Stimulated activated CD4-positive, alpha-beta T cell treated with anti-CD3 and anti-CD28 coated beads, Interleukin-12 subunit alpha, Interleukin-12 subunit beta, amount 100 ng/mL, for 24 hours (primary cell): ENCODE measurements around the gene TKFC.

ENCODE experiments used
- DNase-seq, 2 experiments: peaks; one replicate each; pipeline ENCODE4 v3.0.0-alpha.2; 2020; ENCODE audit warnings: low read depth in 2 of 2

TKFC gene

DNA sequence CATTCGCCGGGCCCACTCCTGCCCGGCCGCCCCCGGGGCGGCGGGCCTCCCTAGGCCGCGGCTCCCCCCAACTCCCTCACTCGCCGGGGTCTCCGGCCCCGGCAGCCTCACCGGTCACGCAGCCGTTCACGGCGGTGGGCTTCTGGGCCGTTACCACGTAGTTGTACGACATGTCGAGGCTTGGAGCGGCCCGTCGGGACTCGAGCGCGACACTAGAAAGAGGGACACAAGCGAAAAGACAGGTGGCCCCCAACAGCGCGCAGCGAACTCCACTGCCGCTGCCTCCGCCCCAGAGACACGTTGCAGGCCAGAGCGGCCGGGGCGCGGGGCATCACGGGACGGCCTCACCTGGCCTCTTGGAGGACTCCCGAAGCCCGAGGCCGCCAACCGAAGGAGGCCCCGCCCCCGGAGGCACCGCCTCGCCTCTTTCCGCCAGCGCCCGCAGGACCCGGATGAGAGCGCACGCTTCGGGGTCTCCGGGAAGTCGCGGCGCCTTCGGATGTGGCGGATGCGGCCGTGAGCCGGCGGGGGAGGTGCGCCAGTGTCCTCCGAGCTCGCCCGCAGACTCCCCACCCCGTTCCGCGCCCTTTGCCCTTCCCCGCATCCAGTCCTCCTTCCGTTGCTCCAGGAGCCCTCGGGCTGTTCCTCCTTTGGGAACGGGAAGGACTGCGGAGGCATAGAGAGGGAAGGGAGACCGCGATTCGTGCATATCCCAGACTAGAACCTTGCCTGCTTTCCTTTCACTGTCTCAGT, at the start of gene TKFC, which contains the start of gene DDB1:
Gene TKFC (plus strand): TSS at position 432 of the 753 bp plus-strand sequence. CDS start 1,501 bp downstream, outside the sequence.
Gene DDB1 (minus strand): TSS at position 309 of the 753 bp plus-strand sequence. CDS start 137 bp downstream, at position 172.
- peak; percentile 93 to 96 for DNase-seq

- no peak for DNase-seq
Observed at GRCh38 chr11:61283613-61284012, 49.4 kb upstream of the TKFC start.

GRCh38 chr11:61287338-61287977, 45.6 kb upstream of the TKFC start:
- no peak for DNase-seq

DNA sequence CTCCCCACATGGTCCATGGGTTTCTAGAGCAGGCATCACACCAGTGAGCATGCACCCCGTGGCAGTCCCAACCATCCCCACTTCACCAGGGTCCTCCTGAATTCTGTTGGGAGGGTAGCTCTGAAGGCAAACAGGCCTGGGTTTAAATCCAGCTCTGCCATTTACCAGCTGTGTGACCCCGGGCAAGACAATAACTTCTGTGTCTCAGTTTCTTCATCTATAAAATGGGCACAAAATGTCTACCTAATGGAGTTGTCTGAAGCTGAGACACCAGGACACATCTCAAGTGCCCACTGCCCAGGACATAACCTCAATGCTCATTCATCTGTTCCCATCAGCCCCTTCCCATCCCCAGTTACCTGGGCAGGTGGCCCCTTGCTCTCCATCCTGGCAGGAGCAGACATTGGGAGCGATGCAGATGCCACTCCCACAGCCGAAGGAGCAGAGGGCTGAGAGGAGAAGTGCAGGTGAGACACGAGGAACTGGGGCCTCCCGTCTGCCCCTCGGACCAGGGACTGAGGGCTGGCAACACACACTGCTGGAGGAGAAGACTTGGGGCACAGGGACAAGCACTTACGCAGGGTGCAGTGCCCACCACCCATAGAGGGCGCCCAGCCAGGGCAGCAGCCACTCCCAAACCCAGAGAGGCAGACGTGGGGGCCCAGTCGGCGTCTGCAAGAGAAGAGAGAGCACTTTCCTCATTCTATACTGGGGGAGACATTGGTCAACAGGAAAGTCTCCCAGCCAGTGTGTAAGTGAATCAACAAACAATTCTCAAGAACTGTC, 41.9 kb upstream of the TKFC start:
- no peak for DNase-seq

- no peak for DNase-seq
Observed at GRCh38 chr11:61292356-61292755, 40.7 kb upstream of the TKFC start.

- DNase-seq = peak; percentile 19 to 44
Observed at GRCh38 chr11:61293867-61294716, 38.9 kb upstream of the TKFC start.

- DNase-seq = peak; percentile 62 to 69
Observed at GRCh38 chr11:61294717-61295595, 38.1 kb upstream of the TKFC start, which contains the start of gene VWCE. TSS of gene VWCE (minus strand) at chr11:61295316. CDS start at chr11:61295037, 279 bp downstream.

GRCh38 chr11:61295596-61295926, 37.5 kb upstream of the TKFC start:
- no peak for DNase-seq

- DNase-seq = no peak
Observed at GRCh38 chr11:61297341-61297740, 35.7 kb upstream of the TKFC start.

DNA sequence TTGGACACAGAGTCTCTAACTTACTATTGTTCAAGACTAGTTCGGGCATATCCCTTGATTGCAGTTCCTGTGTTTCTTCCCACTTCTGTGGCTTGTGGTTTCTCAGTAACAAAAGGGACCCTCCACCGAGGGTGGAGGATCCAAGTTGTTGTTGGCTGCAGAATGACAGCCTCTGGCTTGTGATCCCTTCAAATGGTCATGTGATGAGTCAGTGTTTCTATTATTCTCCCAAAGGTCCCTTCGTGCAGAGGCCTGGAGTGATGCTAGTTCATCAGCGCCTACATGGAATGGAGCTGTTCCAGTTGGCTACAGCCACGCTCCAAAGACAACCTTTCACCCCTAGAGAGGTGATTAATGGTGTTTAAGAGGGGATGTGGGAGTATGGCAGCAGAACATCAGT, 35.3 kb upstream of the TKFC start:
- DNase-seq = no peak

DNA sequence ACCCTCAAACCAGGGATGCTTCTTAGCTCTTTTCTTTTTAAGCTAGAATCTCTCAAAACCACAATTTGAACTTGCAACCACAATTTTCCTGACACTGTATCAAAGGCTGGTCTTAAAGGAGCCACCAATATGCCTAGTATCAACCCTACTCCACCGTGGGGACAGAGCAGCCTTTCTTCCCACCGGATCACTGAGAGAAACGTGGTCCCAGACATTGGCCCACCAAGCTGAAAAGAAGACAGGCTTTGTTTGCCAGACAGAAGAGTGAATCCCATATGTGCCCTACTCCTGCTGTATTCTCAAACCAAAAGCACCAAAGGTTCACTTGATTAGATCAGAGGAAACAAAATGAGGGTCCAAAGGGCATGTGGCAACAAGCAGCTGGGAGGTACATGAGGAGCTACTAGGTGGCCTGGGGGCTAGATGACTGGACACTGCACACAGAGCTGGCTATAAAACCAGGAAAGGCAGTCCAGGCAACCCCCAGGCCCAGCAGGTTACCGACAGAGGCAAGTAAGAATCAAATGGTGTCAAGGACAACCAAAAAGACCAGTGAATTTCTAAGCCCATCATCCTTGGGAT, 34.3 kb upstream of the TKFC start:
- DNase-seq = no peak

- DNase-seq = no peak
Observed at GRCh38 chr11:61302550-61302949, 30.5 kb upstream of the TKFC start.

DNA sequence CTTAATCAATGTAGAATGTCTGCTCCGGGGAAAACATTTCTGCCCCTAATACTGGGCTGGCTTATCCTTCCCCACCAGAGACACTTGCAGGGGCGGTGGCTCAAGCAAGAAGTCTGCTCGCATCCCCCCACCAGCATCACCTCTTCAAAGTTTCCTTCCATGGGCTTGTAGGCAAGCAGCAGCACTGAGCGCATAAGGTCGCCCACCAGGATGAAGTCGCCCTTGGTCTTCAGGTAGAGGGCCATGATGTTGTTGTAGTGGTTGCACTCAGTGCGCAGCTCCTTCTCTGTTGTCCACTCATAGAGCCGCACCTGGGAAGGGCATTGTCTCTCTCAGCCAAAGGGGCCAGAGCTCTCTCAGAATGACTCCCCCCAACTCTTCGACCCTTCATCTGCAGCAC, 29.3 kb upstream of the TKFC start:
- DNase-seq = no peak

- no peak for DNase-seq
Observed at GRCh38 chr11:61305417-61305816, 27.6 kb upstream of the TKFC start.

- DNase-seq = no peak
Observed at GRCh38 chr11:61306221-61306620, 26.8 kb upstream of the TKFC start.

DNA sequence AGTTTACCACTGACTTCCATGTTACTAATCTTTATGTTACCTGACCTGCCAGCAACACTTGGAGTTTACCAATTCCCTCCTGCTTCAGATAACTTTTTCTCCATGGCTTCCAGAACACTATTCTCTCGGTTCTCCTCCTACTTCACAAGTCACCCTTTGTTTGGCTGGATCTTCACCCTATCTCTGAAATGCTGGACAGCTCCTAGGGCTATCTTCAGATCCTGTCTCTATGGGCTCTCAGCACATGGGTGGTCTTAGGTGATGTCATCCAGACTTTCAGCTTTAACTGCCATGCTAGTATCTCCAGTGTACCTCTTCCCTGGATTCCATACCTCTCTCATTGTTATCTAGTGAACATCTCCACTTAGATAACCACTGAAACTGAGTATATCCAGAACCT, 25.7 kb upstream of the TKFC start:
- no peak for DNase-seq

DNA sequence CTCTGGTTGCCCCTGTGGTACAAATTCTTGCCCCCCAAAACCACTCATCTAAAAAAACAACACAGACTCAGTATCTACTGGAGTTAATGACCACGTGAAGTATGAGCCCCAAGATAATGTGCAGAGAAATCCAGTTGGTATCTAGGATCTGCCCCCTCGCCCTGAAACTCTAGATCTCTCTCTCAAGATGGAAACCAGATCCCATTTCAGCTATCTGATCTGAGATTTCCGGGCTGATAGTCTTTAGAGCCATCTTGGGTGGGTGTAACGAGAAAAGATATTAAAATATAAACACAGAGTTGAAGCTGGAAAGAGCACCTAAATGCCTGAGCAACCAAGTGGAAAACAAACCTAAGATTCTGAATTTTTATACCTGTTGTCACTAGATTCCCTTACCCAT, 23.9 kb upstream of the TKFC start:
- DNase-seq = no peak

- no peak for DNase-seq
Observed at GRCh38 chr11:61309739-61310138, 23.3 kb upstream of the TKFC start.

DNA sequence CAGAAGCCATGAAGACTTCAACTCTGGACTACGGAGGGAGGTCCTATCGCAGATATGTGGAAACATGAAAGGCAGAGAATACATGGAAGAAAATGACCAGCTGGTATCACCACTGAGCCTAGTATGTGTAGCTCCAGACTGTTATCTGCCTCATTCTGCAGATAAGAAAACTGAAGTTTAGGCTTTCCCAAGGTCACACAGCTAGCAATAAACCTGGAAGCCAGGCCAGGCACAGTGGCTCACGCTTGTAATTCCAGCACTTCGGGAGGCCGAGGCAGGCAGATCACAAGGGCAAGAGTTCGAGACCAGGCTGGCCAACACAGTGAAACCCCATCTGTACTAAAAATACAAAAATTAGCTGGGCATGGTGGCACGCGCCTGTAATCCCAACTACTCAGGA, 22.3 kb upstream of the TKFC start:
- DNase-seq = no peak

DNA sequence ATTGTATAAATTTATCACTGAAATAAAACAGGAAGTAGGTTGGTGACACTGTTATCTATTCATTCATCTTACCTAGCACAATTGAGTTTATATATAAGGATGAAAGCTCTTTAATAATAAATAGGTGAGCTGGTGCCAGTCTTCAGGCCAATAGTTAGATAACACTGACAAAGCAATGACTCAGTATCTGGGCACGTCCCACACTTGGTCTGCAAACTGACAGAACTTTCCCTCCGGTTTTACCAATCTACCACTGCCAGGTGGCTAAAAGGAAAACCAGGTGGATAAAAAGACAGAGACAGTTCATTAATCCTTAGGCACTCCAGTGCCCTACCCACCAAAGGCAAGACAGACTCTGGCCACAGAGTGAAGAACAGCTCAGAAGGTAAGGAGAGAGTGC, 17.8 kb upstream of the TKFC start:
- no peak for DNase-seq
